HFFc6 (cell line): ENCODE data around the gene SYT4. TPM values are rescaled to one million over a fixed set of nuclear protein-coding genes. Genes with fewer than 3 reads are reported as not detected.

ENCODE experiments used
- DNase-seq: peaks from one replicate; pipeline ENCODE4 v3.0.0-alpha.2; 2018
- H3K27ac Mint-ChIP-seq: 2 replicates; pipeline ENCODE4 v1.8.0; 2020; ENCODE audit warnings: mild to moderate bottlenecking, mixed read lengths
- H3K27me3 Mint-ChIP-seq: 2 replicates; pipeline ENCODE4 v1.8.0; 2021; ENCODE audit warnings: mild to moderate bottlenecking, moderate library complexity, mixed read lengths; ENCODE audit not compliant: insufficient read depth
- H3K36me3 Mint-ChIP-seq: 2 replicates; pipeline ENCODE4 v1.8.0; 2021; ENCODE audit warnings: low read depth, mixed read lengths
- H3K4me1 Mint-ChIP-seq: 2 replicates; pipeline ENCODE4 v1.8.0; 2020; ENCODE audit warnings: low read depth, mixed read lengths
- H3K4me3 Mint-ChIP-seq: 2 replicates; pipeline ENCODE4 v1.8.0; 2020; ENCODE audit warnings: mild to moderate bottlenecking, moderate library complexity, mixed read lengths
- H3K9me3 Mint-ChIP-seq: 2 replicates; pipeline ENCODE4 v1.8.0; 2020; ENCODE audit warnings: mild to moderate bottlenecking, mixed read lengths
- CTCF ChIP-seq: fragments of 200-600 bp; sonication (generic); IDR thresholded peaks from 2 replicates; pipeline ENCODE4 v1.5.0; 2021; ENCODE audit warnings: antibody characterized with exemption, mild to moderate bottlenecking
- total RNA-seq, 6 experiments: library from RNA; stranded (reverse); fragmentation: NEBNext Ultra II Directional; extraction: Animal tissue kit (Norgen Biotek cat#: 25700); gene quantifications; 2 replicates in 1 of 6; 3 replicates in 5 of 6; pipeline ENCODE4 v1.2.3, GENCODE V29; 2021

The SYT4 gene
- total RNA-seq, 6 experiments from 2014 or later: not detected

- H3K27me3 Mint-ChIP-seq: no peaks in the 10 kb centered on the region; the same call in 1 of the 2 replicates
- DNase-seq: no peak
- no peaks in the 10 kb centered on the region for H3K4me1 Mint-ChIP-seq
- H3K4me3 Mint-ChIP-seq: no peak overlapping the region
- no peak overlapping the region for H3K27ac Mint-ChIP-seq
- no peaks in the 10 kb centered on the region for H3K9me3 Mint-ChIP-seq
- TF ChIP-seq CTCF: no peak
- no peaks in the 10 kb centered on the region for H3K36me3 Mint-ChIP-seq
These were observed 2.8 kb downstream of the SYT4 start for GRCh38 chr18:43274526-43274925.

DNA sequence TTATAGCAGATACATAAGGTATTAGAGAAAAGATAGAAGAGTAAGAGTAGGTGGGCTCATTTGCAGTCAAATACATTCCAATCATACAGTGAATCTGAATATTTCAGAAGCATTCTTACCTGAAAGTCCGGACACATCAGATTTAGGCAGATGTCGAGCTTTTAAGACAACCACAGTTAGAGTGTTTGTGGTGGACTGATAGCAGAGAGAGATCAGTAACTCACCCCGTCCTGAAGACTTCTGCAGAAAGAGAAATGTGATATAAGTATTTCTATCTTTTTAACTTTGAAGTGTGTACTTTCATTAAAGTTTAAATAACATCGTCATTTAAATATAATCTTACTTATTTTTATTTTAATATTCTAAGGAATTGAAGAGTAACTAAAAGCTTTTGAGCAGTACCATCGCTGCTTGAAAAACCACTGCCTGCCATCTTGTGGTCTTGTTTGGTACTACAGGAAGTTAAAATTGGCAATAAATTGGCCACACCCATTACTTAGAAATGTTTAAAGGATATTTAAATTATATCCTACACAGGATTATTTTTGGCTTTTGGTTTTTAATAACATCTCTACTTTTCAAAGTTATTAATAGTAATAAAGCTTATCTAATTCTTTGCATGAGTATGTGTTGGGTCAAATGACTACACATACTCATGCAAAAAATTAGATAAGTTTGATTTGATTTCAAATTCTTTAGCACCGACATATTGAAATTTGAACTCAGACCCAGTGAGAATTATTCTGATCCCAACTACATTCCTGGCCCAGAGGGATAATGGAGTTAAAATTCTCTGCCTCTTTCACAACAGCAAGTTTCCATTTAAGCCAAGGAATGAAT lies 5.5 kb downstream of the SYT4 start:
- peak; percentile 57 for DNase-seq
- no peak overlapping the region for H3K4me3 Mint-ChIP-seq
- no peaks in the 10 kb centered on the region for H3K9me3 Mint-ChIP-seq
- H3K27me3 Mint-ChIP-seq: no peaks in the 10 kb centered on the region
- no peak overlapping the region for H3K27ac Mint-ChIP-seq
- H3K4me1 Mint-ChIP-seq: no peaks in the 10 kb centered on the region
- H3K36me3 Mint-ChIP-seq: no peaks in the 10 kb centered on the region
- peak; percentile 90 for TF ChIP-seq CTCF

GRCh38 chr18:43267818-43268217 lies 9.5 kb downstream of the SYT4 start:
- TF ChIP-seq CTCF: no peak
- Mint-ChIP-seq H3K4me3 (no peak overlapping the region), H3K4me1 (no peaks in the 10 kb centered on the region), H3K27ac (no peak overlapping the region), H3K36me3 (no peaks in the 10 kb centered on the region), H3K9me3 (peaks cover 10% of the 10 kb centered on the region), H3K27me3 (no peaks in the 10 kb centered on the region)
- no peak for DNase-seq

GRCh38 chr18:43265465-43265864 lies 11.8 kb downstream of the SYT4 start:
- DNase-seq: no peak
- Mint-ChIP-seq H3K4me1 (no peaks in the 10 kb centered on the region), H3K27me3 (no peaks in the 10 kb centered on the region), H3K4me3 (no peak overlapping the region), H3K27ac (no peak overlapping the region), H3K9me3 (peaks cover 30% of the 10 kb centered on the region), H3K36me3 (no peaks in the 10 kb centered on the region)
- no peak for TF ChIP-seq CTCF

GRCh38 chr18:43248610-43249249 lies 28.6 kb downstream of the SYT4 start:
- no peaks in the 10 kb centered on the region for H3K4me1 Mint-ChIP-seq
- no peaks in the 10 kb centered on the region for H3K36me3 Mint-ChIP-seq
- no peak overlapping the region for H3K27ac Mint-ChIP-seq
- no peaks in the 10 kb centered on the region for H3K27me3 Mint-ChIP-seq
- no peak for DNase-seq
- no peak for TF ChIP-seq CTCF
- peaks cover 25% of the 10 kb centered on the region for H3K9me3 Mint-ChIP-seq
- no peak overlapping the region for H3K4me3 Mint-ChIP-seq
